SH-SY5Y (cell line): ENCODE measurements around the gene LRRC59.
A peak's percentile ranks its signal among the peaks of the same experiment; 100 is the strongest.

ENCODE experiments used
- GATA2 ChIP-seq: IDR thresholded peaks from 2 replicates; pipeline ENCODE4 v1.6.1; 2011; ENCODE audit warnings: mild to moderate bottlenecking, low read depth, low read length
- GATA3 ChIP-seq: IDR thresholded peaks from 2 replicates; pipeline ENCODE4 v1.6.1; 2011; ENCODE audit warnings: low read depth, mild to moderate bottlenecking, low read length, moderate library complexity

LRRC59 gene

GRCh38 chr17:50375858-50376538, 21.3 kb downstream of the LRRC59 start:
- TF ChIP-seq GATA3 (no peak), GATA2 (no peak)

- TF ChIP-seq GATA3, result no peak
Measured at GRCh38 chr17:50373705-50374104, 23.6 kb downstream of the LRRC59 start.

- TF ChIP-seq GATA2 (peak; percentile 23; the same call in 1 of the 2 replicates), GATA3 (no peak)
Measured at GRCh38 chr17:50372758-50373556, 24.4 kb downstream of the LRRC59 start, which contains the start of the genes EME1 and MRPL27. Gene EME1 (plus strand): TSS chr17:50373229. CDS start chr17:50375209, 1,980 bp downstream. Gene MRPL27 (minus strand): TSS chr17:50373184. CDS start chr17:50373170, 14 bp downstream.

GRCh38 chr17:50372222-50372757, 25.0 kb downstream of the LRRC59 start:
- TF ChIP-seq GATA2, result no peak
- no peak for TF ChIP-seq GATA3

GRCh38 chr17:50371526-50371925, 25.8 kb downstream of the LRRC59 start:
- TF ChIP-seq GATA3, result no peak
- no peak for TF ChIP-seq GATA2

GRCh38 chr17:50370052-50370451, 27.3 kb downstream of the LRRC59 start:
- TF ChIP-seq GATA2 (no peak), GATA3 (no peak)

GRCh38 chr17:50367401-50367800, 29.9 kb downstream of the LRRC59 start:
- TF ChIP-seq GATA2 (no peak), GATA3 (no peak)

GRCh38 chr17:50365649-50366393, 31.5 kb downstream of the LRRC59 start:
- no peak for TF ChIP-seq GATA3
- no peak for TF ChIP-seq GATA2

- TF ChIP-seq GATA2, result no peak
- no peak for TF ChIP-seq GATA3
Measured at GRCh38 chr17:50365165-50365564, 32.2 kb downstream of the LRRC59 start.

GRCh38 chr17:50364715-50365114, 32.6 kb downstream of the LRRC59 start:
- no peak for TF ChIP-seq GATA3
- no peak for TF ChIP-seq GATA2

GRCh38 chr17:50364061-50364458, 33.3 kb downstream of the LRRC59 start:
- TF ChIP-seq GATA3 (no peak), GATA2 (no peak)

- no peak for TF ChIP-seq GATA3
- TF ChIP-seq GATA2, result no peak
Measured at GRCh38 chr17:50363217-50364060, 33.9 kb downstream of the LRRC59 start.

- TF ChIP-seq GATA2 (no peak), GATA3 (no peak)
Measured at GRCh38 chr17:50362661-50363060, 34.7 kb downstream of the LRRC59 start.
